ENCODE data around the gene DOCK3. TPM values are rescaled to one million over a fixed set of nuclear protein-coding genes. Genes with fewer than 3 reads are reported as not detected.

DOCK3 gene
- total RNA-seq, 1 experiment from 2014 or later: 5.6 TPM

GRCh38 chr3:51224283-51224682 is 549.6 kb downstream of the DOCK3 start:
- Mint-ChIP-seq H3K36me3 (no peaks in the 10 kb centered on the region), H3K9me3 (no peaks in the 10 kb centered on the region), H3K27me3 (ENCODE audit: low read depth) (no peaks in the 10 kb centered on the region), H3K4me1 (peaks cover 9% of the 10 kb centered on the region), H3K4me3 (no peak overlapping the region), H3K27ac (no peak overlapping the region)
- ATAC-seq (no peak), DNase-seq (ENCODE audit: low spot score) (no peak)
- CTCF ChIA-PET: no interaction called here
- no peak for TF ChIP-seq CREB1 (CRISPR knock-in tag; IDR thresholded peaks at IDR 0.05)
- no peak for TF ChIP-seq PREB (CRISPR knock-in tag; IDR thresholded peaks at IDR 0.05; ENCODE audit: borderline replicate concordance)
- TF ChIP-seq ZMAT4 (CRISPR knock-in tag; IDR thresholded peaks at IDR 0.05): no peak
- no peak for TF ChIP-seq OVOL2 (CRISPR knock-in tag; IDR thresholded peaks at IDR 0.05; ENCODE audit: borderline replicate concordance)
- TF ChIP-seq ARID4B (CRISPR knock-in tag; IDR thresholded peaks at IDR 0.05; ENCODE audit: borderline replicate concordance): no peak
- no peak for TF ChIP-seq NR3C1 (CRISPR knock-in tag; conservative IDR thresholded peaks at IDR 0.05; ENCODE audit: low read depth)
- no peak for TF ChIP-seq ZNF512 (CRISPR knock-in tag; IDR thresholded peaks at IDR 0.05; ENCODE audit: borderline replicate concordance)
- TF ChIP-seq NFATC4 (CRISPR knock-in tag; IDR thresholded peaks at IDR 0.05): no peak
- no peak for TF ChIP-seq NR2C2 (CRISPR knock-in tag; IDR thresholded peaks at IDR 0.05)
- no peak for TF ChIP-seq ZSCAN18 (CRISPR knock-in tag; IDR thresholded peaks at IDR 0.05)
- no peak for TF ChIP-seq RELA (CRISPR knock-in tag; IDR thresholded peaks at IDR 0.05; ENCODE audit: borderline replicate concordance)
- TF ChIP-seq CBFB (CRISPR knock-in tag; IDR thresholded peaks at IDR 0.05; ENCODE audit: low read depth): no peak
- no peak for TF ChIP-seq FOXP4 (CRISPR knock-in tag; IDR thresholded peaks at IDR 0.05)
- no peak for TF ChIP-seq ZNF232 (CRISPR knock-in tag; IDR thresholded peaks at IDR 0.05)
- no peak for TF ChIP-seq RORB (CRISPR knock-in tag; IDR thresholded peaks at IDR 0.05)
- TF ChIP-seq PRDM15 (CRISPR knock-in tag; IDR thresholded peaks at IDR 0.05): no peak
- no peak for TF ChIP-seq PRRX2 (CRISPR knock-in tag; IDR thresholded peaks at IDR 0.05)
- TF ChIP-seq ATF1 (CRISPR knock-in tag; IDR thresholded peaks at IDR 0.05): no peak
- POLR2A ChIA-PET: interaction anchor here (0.7 kb wide), 1 partner anchor 101 kb away, joined by 3 read pairs; no protein-coding TSS in a partner anchor

All from WTC11 (cell line).